T follicular helper cell (primary cell): ENCODE measurements around the gene CRTC3.
"Not testable (repeated sequence)": the region's sequence is repeated elsewhere in the genome, so short reads cannot be mapped to it uniquely, and the experiment has no call there.

Source experiments
- DNase-seq: peaks from one replicate; pipeline ENCODE4 v3.0.0-alpha.2; 2020; ENCODE audit warnings: low read depth
- total RNA-seq, 2 experiments: gene quantifications; one replicate each; lab custom pipeline; 2026; lab: John Stamatoyannopoulos, UW

CRTC3 gene, protein sequence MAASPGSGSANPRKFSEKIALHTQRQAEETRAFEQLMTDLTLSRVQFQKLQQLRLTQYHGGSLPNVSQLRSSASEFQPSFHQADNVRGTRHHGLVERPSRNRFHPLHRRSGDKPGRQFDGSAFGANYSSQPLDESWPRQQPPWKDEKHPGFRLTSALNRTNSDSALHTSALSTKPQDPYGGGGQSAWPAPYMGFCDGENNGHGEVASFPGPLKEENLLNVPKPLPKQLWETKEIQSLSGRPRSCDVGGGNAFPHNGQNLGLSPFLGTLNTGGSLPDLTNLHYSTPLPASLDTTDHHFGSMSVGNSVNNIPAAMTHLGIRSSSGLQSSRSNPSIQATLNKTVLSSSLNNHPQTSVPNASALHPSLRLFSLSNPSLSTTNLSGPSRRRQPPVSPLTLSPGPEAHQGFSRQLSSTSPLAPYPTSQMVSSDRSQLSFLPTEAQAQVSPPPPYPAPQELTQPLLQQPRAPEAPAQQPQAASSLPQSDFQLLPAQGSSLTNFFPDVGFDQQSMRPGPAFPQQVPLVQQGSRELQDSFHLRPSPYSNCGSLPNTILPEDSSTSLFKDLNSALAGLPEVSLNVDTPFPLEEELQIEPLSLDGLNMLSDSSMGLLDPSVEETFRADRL
- total RNA-seq: 45.0 to 108 reads per million in 2 experiments

- DNase-seq: peak; percentile 25
Observed at GRCh38 chr15:90529371-90530249, at the start of gene CRTC3. Gene CRTC3, plus strand, starts transcription at chr15:90529923. Its CDS starts 149 bp downstream, at chr15:90530072.

- DNase-seq: no peak
Observed at GRCh38 chr15:90481023-90481422, 48.7 kb upstream of the CRTC3 start.

DNA sequence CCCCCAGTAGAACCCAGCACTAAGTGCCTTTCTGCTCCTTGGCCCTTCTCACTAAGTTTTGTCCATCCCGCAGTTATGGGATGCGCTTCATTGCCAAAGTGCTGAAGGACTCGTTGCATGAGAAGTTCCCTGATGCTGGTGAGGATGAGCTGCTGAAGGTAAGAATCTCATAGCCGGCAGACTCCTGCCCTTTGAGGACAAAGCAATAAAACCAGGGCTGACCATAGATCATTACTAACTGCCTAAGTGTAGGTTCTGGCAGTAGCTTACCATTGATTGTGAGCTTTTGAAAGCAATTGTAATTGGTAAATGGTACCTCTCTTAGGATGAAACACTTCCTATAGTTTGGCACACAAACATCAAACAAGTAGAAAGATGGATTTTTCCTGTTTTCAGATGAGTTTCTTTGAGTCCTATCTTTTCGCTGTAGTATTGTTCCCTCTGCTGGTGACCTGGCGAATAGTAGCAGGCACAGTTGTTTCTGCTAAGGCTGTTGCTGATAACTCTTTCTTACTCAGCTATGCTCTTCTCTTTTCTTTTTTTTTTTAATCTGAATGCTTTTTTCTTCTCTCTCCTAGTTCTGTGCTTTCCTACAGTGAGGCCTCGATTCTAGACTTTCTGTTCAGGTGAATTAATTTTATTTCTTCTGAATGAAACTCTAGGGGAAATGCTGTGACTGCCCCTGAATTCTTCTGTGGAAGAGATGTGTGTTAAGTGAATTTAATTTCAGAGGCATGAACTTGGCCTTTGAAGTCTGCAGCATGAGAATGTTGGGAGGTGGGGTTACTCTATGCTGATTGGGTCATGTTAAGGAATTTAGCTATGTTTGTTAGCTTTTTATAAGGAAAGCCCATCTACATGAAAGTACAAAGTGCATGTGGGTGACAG, 47.4 kb upstream of the CRTC3 start:
- peak; percentile 36 for DNase-seq

DNA sequence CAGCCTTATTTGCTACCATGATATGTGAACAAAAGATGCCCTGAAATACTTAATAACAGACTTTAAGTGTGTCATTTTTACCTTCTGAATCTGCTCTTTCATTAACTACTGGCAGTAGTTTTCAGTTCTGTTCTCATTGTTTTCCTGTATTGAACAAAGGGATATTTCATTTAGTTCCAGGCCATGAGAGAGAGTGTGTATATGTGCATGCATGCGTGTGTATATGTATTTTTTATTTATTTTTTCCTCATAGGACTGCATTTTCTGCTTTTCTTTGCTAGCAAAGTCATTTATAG, 46.8 kb upstream of the CRTC3 start:
- DNase-seq: no peak

DNA sequence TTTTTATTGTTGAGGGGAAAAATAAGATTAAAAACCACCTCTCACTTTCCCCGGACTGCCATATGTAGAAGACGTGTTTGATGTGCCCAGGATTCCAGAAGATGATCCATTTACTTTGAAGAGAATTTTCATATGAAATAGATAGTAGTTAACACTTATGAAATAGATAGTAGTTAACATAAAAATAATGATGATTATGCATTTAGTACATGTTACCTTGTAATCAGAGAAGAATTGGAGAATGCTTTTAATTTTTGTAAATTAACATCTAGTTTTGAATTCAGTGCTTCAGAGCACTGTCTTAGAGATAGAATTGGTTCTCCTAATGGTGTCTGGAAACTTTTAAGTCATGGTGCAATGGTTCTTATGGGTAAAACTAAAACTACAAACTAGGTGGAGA, 46.1 kb upstream of the CRTC3 start:
- DNase-seq: no peak

GRCh38 chr15:90487186-90487585, 42.5 kb upstream of the CRTC3 start:
- no peak for DNase-seq

GRCh38 chr15:90489514-90489913, 40.2 kb upstream of the CRTC3 start:
- no peak for DNase-seq

GRCh38 chr15:90489944-90490343, 39.8 kb upstream of the CRTC3 start:
- no peak for DNase-seq

DNA sequence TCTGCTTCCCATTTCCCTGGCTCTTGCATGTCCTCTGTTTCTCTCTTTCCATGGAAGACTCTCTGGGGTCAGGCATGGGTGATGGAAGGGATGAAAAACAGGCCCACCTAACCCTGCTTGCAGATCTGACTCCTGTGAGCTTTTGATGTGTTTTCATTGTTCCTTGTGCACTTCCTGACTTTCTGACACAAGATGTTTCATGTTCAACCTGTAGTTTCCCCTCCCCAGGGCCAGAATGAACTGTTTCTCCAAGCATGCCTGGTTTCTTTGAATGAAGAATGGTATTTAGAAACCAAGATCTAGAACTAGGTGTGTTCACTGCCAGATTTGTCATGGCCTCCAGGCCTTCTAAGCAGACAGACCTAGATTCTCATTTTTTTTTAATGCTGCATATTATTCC, 36.1 kb upstream of the CRTC3 start:
- no peak for DNase-seq

- DNase-seq: no peak
Observed at GRCh38 chr15:90495067-90495466, 34.7 kb upstream of the CRTC3 start.

DNA sequence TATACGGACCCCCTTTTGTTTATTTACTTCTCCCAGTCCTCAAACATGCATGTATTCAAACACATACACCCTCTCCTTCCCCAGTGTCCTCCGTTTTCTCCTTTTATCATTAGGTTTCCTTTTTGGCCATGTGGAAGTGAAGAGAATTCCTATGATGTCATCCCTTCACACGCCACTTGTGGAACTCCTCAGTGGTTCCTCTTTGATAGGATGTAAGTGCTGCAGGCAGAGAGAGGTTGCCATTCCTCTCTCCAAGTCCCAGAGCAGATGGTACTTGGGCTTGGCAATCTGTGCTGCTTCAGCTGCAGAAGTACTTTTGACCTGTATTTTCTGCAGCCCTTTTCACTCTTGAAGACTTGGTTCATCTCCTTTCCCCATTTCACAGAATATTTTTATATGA, 32.9 kb upstream of the CRTC3 start:
- no peak for DNase-seq

DNA sequence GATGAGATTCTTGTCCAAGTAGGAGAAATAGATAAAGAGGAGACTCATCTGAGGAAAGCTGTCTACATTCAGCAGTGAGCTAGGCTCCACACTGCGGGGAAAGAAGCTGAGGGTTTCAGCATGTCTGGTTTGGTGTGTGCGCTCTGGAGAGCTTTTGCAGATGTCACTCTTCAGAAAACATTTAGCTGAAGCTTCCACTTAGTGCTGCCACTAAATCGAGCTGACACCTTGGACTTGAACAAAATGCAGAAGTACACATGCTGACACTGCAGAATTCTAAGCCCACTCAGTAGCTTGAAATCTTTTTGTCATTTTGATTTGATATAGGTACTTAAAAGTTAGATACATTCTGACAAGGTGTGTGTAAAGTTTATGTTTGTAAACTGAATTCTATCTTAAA, 32.3 kb upstream of the CRTC3 start:
- DNase-seq: no peak

DNA sequence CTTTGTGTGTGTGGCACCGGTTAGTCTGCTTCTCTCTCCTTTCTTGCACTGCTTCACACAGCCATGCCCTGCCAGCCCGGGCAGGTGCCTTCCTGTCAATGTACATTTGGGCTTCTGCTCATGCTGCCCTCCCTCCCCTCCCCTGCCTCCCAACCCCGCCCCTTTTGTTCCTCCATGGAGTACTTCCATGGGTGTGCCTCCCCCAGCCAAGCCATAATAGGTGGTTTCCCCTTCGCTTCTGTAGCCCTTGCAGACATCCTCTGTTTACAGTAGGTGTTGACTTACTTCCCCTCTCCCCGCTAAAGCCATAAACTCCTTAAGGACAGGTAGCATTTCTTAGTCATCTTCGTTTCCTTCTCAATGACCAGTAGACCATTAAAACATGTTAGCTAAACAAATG, 31.8 kb upstream of the CRTC3 start:
- DNase-seq: no peak

DNA sequence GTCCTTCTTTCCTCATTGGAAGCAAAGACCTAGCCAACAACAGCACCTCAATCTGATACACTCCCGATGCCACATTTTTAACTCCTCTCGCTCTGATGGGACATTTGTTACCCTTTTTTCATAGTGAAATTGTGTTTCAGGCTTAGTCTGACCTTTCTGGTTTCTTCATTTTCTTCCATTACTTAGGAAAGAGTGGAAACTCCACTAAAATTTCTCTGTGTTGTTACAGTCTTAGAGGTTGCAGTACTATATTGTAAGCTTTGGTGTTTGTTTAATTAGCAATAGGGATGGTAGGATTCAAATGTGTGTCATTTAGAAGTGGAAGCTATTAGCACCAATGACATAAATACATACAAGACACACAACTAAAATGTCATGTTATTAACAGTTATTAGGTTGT, 29.6 kb upstream of the CRTC3 start:
- no peak for DNase-seq

- no peak for DNase-seq
Observed at GRCh38 chr15:90501898-90502297, 27.8 kb upstream of the CRTC3 start.

- DNase-seq: not testable (repeated sequence)
Observed at GRCh38 chr15:90510781-90511180, 18.9 kb upstream of the CRTC3 start.

- not testable (repeated sequence) for DNase-seq
Observed at GRCh38 chr15:90511211-90511618, 18.5 kb upstream of the CRTC3 start.

- no peak for DNase-seq
Observed at GRCh38 chr15:90512276-90512675, 17.4 kb upstream of the CRTC3 start.

GRCh38 chr15:90512981-90513380, 16.7 kb upstream of the CRTC3 start:
- DNase-seq: no peak

- DNase-seq: no peak
Observed at GRCh38 chr15:90513448-90513847, 16.3 kb upstream of the CRTC3 start.

- not testable (repeated sequence) for DNase-seq
Observed at GRCh38 chr15:90513893-90514292, 15.8 kb upstream of the CRTC3 start.

DNA sequence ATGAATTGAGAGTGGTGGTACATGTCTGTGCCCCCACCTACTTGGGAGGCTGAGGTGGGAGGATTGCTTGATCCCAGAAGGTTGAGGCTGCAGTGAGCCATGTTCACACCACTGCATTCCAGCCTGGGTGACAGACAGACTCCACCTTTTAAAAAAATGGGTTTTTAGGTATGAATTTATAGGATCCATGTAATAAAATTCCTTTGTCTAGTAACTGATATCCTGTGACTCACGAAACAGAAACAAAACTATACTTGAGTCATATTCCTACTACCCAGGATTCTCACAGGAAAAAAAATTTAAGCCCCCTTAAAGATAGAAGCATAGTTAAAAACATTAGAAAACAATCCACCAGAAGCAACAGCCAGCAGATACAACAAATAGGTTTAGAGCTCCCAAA, 10.0 kb upstream of the CRTC3 start:
- no peak for DNase-seq
